Fibroblast of skin of left biceps (primary cell): Measurements from ENCODE around the gene NCAPD3.
"Not testable (repeated sequence)": the region's sequence is repeated elsewhere in the genome, so short reads cannot be mapped to it uniquely, and the experiment has no call there.

Experiments used
- DNase-seq, 2 experiments: peaks; one replicate each; pipeline ENCODE4 v3.0.0-alpha.2; 2013; ENCODE audit warnings: low read depth in 2 of 2

NCAPD3 gene

DNA sequence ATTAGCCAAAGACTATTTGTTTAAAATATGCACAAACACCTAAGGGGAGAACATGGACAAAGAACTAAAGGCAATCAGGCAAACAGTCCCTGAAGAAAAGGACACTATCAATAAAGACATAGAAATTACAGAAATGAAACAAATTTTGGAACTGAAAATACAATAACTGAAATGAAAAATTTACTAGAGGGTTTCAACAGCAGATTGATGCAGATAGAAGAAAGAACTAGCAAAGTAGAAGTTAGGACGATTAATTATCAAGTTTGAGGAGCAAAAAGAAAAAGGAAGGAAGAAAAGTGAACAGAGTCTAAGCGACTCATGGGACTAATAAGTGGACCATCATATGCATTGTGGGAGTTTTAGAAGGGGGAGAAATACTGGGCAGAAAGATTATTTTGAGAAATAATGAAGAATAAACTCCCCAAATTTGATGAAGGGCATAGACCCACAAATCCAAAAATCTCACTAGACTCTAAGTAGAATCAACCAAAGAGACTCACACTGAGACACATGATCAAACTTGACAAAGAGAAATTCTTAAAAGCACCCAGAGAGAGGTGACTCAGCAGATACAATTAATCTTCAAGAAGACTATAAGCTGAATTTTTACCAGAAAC is 92.0 kb downstream of the NCAPD3 start:
- no peak for DNase-seq

DNA sequence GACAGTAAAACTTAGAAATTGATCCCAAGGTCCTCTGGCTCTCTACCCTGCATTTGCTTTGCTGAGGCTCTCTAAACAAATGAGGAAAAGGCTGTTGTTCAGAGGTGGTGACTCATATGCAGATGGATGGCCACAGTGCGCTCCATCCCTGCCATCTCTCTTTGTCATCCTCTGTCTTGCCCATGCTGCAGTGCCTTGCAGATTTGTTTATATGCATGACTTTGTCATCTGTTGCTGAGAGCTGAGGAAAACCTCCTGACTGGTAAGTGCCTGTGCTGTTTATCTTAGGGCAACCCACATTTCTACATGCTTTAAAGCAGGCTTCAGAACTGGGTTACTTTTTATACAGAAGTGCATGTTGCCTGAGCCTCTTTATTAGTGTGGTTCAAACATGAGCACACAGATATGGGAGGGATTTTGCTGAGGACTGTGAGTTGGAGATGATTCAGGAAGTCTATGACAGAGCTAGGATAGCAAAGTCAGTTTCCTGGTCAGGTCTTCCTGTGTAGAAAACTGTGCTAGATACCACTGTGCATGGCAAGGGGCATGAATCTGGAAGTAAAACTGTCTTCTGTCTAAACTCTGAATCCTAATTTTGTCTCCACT is 97.4 kb downstream of the NCAPD3 start:
- no peak for DNase-seq

DNA sequence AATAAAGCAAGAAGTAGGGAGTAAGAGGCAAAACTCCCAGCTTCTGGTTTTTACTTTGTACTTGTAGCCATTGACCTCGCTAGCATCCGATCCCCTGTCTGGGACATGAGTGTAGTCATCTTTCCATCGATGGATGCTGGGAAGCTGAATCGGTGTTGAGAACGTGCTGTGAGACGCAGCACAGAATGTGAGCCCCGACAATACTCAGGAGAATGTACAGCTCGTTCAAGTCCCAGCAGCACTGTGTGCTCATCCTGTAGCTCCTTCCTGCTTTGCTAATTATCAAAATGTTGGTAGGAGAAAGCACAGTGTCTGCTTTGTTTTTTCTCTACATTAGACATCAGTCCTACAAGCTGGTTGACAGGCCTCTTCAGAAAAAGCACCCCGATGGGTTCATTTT is 98.3 kb downstream of the NCAPD3 start:
- no peak for DNase-seq

DNA sequence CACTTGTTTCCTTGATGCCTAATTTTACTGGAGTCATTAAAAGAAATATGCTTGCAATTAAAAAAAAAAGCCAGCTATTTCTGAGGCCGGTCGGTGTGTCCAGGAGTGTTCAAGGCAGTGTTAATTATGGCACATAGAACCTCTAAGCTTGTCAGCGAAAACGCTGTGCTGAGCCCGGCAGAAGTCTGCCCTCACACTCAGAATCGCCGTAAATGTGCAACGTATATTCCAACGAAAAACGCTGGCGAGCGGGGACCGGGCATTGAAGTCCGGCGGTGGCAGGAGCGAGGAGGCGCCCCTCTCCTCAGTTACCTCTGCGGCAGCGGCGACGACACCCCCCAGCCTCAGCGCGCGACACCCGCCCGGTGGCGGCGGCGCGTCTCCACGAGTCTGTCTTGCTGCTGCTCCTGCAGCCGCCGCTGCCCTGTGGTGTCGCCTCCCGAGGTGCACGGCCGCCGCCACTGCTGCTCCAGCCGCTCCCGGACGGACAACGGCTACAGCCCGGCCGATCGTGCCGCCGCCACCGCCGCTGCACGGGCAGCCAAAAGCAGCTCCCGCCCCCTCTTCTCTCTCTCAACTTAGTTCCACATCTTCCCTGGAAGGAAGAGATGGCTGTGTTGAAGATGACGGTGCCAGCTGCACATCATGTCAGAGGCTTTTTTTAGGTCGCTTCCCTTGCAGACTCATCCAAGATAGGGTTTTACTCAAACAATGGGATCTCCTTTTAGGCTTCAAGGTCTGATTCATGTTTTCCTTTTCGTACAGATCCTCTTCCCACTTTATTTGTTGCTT is 98.9 kb downstream of the NCAPD3 start:
- no peak for DNase-seq

DNA sequence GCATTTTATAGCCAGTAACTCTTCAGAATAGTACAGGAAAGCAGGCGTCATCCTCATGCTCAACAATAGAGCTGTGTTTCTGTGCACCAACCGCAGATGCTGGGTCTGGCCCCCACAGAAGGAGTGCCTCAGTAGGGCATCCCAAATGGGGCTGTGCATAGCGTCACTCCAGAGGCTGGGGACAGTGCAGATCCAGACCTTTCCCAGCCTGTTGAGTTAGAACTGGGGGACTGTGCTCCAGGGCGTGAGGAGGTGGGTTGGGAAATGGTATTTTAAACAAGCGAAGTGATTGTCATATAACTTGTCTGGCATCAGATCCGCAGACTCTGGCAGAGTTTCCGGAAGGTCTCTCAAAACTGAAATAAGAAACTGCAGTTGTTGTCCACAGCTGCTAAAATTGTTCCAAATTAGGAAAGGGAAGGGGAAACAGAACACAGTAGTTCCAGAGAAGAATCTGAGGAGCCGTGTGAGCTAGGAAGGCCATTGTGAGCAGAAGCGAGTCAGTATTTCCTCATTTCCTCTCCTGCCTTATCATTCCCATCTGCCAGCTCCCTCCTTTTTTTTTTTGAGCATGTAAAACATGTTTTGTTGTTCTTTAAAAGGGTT is 102.7 kb downstream of the NCAPD3 start:
- no peak for DNase-seq

DNA sequence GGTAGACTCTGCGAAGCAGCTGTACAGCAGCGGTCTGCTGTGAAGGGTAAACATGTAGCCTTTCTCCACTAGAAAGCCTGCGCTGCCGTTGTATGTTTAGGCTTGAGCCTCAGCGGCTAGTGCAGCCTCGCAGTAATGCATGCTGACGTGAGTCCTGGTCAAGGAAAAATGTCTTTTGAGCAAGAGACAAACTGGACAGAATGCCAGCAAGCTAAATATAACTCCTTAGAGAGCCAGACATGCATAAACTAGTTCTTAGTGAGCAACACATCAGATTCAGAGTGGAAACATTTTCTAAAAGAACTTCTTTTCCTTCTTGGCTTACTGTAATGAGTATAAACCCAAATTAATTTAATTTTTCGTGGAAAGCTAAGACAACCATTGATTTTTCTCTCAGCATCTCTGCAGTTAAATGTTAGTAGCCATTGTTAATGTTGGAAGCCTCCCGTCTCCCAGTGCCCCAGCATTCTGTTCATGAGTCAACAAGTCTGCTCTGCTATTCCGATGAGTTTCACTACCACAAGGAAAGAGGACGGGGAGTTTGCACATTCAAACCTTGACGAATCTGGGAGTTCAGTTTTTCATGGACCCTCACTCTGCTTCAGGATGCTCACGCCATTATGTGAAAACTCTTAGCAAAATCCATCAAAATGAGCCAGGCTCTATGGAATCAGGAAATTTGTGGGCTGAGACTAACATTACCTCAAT is 103.5 kb downstream of the NCAPD3 start:
- peak in 1 of 2 experiments; percentile 40 for DNase-seq

DNA sequence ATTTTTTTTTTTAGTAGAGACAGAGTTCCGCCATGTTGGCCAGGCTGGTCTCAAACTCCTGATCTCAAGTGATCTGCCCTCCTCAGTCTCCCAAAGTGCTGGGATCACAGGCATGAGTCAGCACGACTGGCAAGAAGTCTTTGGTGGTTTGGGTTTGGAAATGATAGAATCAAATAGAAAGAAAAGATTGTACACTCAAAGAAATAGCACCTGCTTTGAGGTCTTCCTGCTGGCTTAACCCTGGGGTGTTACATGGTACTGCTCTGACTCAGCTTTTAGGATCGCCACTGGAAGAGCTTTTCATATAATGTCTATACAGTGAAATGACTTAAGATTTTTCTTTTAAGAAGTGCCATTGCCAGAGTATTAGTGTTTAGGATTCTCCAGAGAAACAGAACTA is 104.7 kb downstream of the NCAPD3 start:
- no peak for DNase-seq

DNA sequence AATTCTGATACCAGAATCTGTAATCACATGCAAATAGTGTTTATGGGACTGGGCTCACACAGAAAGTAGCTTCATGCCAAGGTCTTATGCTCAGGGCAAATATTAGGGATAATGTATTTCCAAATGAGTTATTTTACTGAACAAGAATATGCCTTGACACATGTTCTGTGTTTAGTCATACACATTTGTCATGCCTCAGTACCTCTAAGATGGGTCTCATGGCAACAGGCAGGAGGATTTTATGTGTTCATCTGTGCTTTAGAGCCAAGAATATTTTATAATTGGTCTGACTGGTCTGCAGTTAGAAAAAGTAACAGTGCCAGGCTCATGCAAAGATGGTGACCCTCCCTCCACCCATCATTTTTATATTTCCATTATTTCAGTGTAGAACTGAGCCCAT is 105.8 kb downstream of the NCAPD3 start:
- DNase-seq: no peak

DNA sequence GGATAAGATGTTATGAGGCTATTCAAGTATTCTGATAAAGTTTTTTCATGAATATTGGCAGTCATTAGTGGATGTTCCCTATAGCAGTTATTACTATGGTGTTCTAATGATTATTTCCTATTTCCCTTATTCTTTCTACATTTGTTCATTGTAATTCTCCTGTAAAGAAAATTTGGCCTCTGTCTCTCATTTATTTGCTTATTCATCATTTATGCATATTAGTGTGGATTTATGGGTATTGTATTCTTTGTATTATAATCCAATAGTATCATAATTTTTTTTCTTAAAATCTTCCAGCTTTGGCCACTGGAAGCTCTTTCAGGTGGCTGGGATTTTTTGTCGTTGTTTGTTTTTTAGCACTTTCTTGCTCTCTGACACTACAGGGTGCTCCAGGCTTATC is 107.6 kb downstream of the NCAPD3 start:
- DNase-seq: no peak

DNA sequence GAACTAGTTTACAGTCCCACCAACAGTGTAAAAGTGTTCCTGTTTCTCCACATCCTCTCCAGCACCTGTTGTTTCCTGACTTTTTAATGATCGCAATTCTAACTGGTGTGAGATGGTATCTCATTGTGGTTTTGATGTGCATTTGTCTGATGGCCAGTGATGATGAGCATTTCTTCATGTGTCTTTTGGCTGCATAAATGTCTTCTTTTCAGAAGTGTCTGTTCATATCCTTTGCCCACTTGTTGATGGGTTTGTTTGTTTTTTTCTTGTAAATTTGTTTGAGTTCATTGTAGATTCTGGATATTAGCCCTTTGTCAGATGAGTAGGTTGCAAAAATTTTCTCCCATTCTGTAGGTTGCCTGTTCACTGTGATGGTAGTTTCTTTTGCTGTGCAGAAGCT is 110.0 kb downstream of the NCAPD3 start:
- DNase-seq: not testable (repeated sequence)

DNA sequence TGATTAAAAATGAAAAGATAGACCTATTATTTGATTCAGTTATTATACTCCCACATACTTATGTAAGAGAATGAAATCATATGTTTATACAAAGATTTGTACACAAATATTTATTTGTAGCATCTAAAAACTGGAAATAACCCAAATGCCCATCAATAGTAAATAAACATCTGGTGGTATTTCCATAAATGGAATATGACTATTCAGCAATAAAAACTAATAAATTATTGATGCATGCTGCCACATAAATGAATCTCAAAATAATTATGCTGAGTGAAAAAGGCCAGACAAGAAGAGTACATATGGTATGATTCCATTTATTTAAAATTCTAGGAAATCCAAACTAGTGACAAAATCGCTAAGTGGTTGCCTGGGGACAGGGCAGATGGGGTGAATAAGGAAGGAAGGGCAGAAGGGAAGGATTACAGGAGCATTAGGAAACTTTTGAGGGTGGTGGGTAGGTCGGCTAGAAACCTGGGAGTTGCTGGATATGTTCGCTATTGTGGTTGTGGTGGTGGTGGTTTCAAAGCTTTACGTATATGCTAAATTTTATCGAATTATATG is 113.4 kb downstream of the NCAPD3 start:
- DNase-seq: no peak
